GM21723 (cell line): ENCODE data around the gene MAMLD1.

Experiments
- ATAC-seq: cut with Tn5 transposase; IDR thresholded peaks from one replicate; pipeline ENCODE4 v1.9.1; 2021; ENCODE audit warnings: mild to moderate bottlenecking, moderate library complexity; ENCODE audit not compliant: unreplicated experiment

MAMLD1 gene

DNA sequence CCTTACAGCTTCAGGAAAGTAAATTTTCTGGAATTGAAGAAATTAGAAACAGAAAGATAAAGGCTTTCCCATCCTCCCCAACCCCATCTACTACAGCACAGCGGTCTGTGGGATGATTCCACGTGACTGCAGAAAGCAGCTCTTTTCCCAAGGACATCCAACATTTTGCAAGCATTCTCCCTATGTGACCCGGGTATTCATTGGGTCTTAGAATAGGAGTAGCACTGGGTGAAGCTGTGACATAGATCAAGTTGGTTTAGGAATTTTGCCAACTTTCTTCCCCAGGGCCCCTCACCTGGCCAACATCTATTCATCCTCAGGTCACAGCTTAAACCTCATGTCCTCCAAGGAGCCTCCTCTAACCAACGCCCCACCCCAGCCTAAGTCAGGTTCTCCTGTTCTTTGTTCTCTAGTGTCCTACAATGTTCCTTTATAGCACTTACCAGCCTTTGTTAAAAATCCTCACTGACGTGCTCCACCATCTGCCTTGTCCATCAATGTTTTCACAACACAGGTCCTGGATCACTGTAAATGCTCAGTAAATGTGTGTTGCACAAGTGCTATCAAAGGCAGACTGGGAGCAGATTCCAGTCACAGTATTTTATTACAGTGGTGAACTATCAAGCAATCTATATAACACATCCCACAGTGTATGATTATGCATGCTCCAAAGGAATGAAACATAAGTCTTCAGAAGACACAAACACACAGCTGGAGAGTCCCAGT lies 124.4 kb downstream of the MAMLD1 start:
- ATAC-seq = no peak

DNA sequence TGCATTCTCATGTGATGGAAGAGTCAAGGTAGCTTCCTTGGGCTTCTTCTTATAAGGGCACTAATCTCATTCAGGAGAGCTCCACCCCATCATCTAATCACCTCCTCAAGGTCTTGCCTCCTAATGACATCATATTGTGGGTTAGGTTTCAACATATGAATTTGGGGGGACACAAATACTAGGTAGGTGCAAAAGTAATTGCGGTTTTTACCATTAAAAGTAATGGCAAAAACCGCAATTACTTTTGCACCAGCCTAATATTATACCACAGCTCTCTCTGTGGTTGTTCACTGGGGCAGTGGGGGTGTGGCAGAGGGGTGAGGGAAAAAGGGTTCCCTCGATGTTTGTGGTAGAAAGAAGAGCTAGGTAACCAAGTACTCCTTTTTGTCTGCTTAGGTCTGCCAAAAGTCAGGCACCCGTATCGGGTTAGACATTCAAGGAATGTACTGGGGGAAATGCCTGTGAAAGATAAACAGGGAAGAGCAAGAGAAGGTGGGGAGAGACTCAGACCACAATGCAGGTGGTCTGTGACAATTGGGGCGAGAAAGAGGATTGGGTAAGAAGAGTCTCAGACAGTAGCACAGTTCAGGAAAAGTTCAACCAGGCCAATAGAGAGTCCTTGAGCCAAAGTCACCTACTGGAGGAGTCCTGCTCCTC lies 126.4 kb downstream of the MAMLD1 start:
- no peak for ATAC-seq

DNA sequence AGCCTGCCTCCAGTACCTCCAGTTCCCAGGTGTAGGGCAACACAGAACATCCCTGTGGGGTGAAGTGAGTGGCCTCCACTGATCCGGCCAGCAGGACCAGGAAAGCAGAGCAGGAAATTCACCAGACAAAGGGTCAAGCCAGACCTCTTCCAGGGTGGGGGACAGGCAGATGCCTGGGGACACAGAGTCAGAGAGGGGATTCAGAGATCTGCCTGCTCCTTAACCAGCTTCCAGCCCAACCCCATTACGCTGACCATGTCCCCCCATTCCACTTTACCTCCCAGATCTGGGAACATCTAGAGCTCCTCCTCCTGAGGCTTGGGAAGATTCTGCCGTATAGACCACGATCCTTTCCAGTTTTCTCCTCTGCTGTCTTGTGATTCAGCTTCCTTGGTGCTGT lies 132.4 kb downstream of the MAMLD1 start:
- no peak for ATAC-seq

DNA sequence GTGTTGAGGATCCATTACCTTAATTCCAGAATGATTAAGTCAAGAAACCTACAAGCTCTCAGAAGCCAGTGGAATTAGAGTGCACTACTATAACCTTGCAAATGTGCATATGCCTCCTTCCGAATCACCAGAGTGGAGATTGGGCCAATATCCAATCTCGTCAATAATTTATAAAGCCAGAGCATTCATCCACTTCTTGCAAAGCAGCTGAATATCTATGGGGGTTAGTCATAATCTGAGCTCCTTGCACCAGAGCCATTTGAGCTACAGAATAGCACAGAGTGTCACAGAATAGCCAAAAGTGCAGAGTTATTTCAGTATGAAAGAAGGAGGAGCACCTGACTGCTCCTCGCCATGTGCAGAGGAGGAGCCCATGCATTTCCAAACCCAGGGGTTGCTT lies 136.1 kb downstream of the MAMLD1 start:
- no peak for ATAC-seq

DNA sequence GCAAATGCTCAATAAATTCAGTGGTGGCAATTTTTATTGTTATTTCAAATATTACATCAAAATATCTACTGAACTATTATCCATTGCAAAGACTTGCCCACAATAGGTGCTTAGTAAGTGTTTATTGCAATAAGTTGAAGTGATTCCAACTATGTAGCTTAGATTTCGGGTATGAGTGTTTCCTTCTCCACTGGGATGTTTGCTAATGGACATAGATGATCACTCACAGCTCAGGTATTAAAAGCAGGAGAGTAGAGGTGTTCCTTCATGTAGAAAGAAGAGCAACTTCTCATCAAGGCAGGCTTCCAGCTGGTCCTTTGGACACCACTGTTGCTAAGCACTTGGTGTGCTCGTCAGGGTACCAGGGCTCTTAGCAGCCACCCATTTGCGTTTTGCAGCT lies 139.0 kb downstream of the MAMLD1 start:
- no peak for ATAC-seq

DNA sequence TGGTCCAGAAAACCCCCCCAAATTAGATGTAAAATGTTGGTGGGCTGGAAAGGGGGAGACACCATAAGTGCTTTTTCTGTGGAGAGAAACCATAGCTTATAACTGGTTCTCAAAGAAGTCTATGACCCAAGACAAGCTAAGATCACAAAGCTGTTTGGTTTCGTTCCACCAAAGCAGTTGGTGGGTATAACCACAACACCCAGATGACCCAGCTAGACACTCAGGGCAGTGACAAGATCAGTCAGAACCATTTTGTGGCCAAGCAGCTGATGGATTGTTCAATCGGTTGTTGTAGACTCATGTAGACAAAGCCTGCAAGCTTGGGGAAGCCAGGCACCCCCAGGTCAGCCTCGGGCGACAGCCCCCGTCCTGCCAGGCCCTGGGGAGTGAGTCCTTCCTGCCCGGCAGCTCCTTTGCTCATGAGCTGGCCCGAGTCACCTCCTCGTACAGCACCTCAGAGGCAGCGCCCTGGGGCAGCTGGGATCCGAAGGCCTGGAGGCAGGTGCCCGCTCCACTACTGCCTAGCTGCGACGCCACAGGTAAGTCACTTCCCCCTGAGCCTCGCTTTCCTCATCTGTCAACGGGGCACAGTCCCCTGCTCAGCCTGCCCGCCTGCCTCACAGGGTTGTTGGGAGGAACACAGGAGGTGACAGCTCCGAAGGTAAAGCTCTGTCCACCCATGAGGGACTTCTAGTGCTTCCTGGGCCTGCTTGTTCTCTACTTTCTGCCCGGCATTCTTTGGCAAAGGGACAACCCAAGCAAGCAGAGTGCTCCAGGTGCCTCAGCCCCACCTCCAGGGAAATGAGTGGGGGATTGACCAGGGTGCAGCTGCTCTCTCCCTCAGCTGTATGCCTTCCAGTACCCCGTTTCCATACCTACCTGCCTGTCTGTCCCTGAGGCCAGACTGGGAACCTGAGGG lies 140.1 kb downstream of the MAMLD1 start:
- ATAC-seq = no peak

DNA sequence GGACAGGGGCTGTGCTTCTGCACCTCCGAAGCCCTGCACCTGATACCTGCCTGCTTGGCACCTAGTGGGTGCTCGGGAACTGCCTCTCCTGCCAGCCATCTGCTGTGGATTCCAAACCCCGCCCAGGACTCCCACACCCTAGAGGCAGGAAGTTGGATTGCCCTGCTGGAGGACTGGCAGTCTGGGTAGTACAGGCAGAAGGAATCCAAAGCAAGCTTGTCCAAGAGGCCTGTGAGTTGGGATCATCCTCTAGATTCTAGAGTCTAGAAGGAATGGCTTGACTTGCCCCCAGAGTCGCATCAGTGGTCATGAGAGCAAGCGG lies 140.7 kb downstream of the MAMLD1 start:
- ATAC-seq = no peak

DNA sequence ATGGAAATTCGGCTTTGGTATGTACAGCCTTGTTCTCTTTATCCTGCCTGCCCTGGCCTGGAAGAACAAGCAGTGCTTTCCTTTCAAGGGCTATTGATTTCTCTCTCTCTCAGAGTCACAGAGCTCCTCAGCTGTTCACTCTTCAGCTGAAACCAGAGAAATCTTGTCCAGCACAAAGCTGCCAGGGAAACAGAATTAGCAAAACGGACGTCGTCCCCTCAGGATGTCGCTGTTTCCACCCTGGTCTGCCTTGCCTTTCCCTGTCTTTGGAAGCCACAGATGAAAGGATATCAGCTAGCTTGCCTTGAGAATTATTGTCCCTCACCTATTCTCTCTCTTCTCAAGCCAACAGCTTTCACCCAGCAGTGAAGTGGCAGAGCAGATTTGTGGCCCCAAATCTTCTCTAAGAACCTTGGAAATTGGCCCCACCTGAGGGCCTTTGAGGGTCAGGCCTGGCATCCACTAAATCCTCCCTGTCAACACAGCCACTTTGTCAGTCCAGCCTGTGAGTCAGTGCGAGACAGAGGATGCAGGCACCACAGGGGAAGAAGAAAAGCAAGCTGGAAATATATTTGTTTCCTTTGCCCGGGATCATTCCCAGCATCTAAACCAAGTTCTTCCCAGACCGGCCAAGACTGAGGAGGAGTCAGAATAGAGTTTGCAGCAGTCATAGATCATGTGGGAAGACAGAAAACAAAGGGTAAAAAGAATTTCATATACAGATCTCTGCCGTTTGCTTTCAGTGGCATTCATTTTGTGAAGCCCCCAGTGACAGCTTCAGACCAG lies 141.5 kb downstream of the MAMLD1 start:
- no peak for ATAC-seq

DNA sequence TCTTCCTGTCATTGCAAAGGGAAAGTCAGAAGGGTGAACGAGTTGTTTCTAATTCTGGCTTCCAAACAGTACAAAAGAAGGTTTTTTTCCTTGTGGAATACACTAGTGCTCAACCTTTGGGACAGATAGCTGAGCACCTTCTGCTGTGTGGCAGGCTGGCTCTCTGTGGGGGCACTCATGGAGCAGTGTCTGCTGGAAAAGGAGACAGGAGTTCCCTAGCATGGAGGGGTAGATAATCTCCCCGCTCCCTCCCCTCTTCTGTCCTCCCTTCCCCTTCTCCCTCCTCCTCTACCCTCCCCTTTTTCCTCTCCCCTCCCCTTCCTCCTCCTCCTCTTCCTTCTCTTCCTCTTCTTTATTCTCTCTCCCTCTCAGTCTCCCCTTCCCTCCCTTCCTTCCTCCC lies 142.9 kb downstream of the MAMLD1 start:
- no peak for ATAC-seq

DNA sequence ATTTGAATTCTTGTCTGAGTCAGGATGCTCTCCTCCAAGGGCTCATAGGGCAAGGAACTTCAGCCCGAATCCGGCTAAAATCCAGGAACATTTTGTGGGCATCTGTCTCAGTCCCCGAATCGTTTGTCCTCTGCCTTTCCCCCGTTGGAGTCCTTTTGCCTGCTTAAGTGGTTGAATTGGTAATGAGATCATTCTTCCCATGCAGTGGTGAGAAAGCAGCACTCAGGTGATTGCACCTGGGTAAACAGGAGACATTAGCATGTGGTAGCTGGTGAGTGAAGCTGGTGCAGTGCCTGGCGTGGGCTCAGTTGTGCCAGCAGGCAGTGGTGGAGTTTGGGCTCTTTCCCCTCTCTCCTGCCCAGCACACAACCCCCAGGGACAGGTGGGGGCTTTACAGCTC lies 143.4 kb downstream of the MAMLD1 start:
- no peak for ATAC-seq

DNA sequence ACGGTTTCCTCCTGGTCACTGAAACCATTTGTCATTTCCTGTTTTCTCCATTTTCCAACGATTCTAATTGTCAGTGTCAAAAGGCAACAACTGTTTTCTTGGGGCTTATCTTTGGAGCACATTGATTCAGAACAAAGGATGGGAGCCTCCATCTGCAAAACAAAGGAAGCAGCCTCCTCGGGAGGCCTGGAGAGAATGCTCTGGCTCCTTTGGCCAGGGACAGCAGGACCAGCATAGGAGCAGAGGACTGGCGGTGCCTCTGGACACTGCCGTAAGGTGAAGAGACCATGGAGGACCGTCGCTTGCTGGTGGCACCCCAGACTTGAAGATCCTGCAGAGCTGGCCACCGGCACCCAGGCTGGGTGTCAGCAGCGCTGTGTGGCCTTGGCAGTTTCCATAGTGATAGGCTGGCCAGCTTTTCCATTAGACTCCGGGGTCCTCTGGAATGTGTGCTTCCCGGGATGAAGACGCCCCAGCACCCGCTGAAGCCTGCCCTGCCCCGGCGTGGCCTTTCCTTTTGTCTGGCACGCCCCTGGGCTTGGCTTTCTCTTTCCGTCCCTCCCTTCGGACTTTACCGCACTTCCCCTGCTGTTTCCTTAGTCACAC lies 144.2 kb downstream of the MAMLD1 start:
- ATAC-seq = no peak

DNA sequence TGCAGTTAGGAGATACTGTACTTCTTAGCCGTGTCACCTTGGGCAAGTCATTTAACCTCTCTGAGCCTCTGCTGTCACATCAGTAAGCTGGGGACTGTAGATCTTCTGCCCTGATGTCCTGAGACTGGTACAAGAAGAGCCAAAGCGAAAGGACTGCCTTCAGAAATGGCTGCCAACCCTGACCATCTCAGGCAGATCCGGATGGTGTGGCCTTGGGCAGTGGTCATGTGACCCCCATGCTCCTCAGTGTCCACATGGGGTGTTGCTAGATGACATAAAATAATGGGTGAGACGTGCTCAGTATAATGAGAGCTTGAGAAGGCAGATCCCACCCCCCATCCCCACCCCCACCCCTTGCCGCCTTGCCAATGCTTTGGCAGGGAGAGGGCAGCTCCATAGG lies 144.9 kb downstream of the MAMLD1 start:
- no peak for ATAC-seq

DNA sequence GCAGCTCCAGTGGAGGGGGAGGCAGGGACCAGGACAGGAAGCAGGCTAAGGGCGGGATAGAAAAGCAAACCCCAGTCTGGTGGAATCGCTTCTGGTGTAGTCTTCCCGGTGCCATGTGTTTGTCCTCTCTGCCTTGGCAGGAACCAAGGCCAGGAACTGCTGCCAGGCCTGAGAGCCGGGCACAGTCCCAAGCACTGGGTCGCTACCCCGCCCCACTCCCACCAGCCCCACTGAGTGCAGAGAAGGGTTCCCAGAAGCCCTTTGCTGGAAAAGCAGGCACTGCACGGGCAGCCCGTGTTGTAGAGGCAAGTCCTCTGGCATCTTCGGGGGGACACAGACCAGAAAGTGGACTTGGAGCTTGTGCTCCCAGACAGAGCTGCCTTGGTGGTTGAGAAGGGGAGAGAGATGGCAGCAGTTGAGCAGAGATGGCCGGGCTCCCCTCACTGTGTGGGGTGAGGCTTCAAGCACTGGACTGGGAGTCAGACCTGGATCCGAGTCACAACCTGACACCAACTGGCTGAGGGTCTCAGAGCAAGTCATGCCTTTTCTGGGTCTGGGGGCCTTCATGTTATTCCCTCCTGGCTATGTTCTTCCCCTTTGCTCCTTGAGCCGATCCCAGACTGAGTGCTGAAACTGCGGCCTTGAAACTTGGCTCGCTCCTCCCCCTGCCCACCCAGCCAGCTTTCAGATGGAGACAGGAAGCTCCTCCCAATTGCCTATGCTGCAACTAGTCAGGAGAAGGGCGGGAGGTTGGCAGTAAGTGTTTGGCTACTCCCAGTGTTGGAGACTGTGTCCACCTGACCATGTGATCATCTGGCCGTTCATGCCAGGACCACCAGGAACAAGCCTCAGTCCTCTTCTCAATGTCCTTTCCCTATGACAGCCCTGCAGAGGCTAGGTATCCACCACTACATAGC lies 145.6 kb downstream of the MAMLD1 start:
- no peak for ATAC-seq

DNA sequence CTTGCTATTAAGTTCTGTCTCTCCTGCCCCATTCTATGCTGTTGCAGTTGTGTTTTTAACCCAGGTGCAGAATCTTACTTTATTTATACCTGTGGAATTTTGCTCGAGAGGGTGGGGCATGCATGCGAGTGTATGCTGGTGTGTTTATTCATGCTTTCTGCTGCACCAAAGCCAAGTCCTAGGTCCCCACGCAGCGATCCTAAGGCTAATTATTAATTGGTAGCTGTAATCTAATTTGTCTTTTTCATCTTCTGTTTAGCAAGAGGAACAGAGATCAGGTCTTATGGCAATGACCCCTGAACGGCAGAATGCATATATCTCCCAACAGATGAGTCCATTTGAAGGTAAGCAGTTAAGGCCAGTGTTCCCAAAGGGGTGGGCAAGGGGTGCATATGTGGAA lies 146.6 kb downstream of the MAMLD1 start:
- no peak for ATAC-seq

DNA sequence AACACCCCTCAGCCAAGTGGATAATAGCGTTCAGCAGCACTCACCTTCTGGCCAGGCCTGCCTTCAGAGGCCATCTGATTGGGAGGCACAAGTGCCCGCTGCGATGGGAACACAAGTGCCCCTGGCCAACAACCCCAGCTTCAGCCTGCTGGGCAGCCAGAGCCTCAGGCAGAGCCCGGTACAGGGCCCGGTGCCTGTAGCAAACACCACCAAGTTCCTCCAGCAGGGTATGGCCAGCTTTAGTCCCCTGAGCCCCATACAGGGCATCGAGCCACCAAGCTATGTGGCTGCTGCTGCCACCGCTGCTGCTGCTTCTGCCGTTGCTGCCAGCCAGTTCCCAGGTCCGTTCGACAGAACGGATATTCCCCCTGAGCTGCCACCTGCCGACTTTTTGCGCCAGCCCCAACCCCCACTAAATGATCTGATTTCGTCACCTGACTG lies 149.4 kb downstream of the MAMLD1 start:
- no peak for ATAC-seq

DNA sequence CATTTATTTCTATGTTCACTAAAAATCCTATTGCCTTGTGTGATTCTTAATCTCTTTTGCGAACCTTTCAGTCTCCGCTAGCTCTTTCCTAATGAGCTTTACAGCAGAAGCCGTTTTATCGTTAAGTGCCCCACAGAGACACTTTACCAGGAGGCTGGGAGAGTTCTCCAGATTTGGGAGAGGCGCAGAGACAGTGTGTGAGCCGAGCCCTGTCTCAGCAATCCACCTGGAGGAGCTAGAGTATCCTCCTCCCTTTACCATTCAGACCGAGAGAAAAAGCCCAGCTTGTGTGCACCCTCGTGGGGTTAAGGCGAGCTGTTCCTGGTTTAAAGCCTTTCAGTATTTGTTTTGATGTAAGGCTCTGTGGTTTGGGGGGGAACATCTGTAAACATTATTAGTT lies 150.4 kb downstream of the MAMLD1 start:
- ATAC-seq = no peak

DNA sequence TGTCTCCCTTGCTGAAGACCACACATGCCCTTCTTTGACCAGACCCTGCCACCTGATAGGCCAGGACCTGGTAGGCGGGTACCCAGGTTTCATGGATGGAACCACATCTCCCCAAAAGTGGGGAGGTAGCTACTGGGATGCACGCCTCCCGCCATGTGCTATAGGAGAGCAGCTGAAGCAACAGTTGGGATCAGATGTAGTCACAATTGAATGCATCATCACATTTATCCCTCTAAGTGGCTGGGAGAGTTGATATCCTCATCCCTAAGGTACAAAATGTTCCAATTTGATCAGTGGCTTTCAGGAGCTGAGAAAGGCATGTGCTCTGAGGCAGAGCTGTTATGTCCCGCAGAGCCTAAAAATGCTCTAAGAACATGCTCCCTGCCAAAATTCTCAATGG lies 151.3 kb downstream of the MAMLD1 start:
- no peak for ATAC-seq

DNA sequence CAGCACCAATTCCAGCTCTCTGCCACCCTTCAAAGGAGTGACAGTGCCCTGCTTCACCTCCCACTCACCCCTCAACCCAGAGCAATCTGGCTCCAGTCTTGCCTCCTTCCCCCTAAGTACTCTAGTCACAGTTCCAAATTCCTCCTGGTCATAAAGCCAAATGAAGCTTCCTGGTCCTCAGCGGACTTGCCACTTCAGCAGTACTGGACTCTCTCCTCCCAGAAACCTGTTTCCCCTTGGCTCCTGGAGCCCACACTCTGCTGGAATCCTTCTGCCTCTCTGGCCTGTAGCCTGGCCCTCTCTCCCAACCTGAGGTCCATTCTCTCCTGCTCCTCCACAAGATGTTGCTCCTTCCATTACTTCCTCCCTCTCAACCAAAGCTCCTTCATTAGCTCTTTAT lies 152.7 kb downstream of the MAMLD1 start:
- no peak for ATAC-seq

DNA sequence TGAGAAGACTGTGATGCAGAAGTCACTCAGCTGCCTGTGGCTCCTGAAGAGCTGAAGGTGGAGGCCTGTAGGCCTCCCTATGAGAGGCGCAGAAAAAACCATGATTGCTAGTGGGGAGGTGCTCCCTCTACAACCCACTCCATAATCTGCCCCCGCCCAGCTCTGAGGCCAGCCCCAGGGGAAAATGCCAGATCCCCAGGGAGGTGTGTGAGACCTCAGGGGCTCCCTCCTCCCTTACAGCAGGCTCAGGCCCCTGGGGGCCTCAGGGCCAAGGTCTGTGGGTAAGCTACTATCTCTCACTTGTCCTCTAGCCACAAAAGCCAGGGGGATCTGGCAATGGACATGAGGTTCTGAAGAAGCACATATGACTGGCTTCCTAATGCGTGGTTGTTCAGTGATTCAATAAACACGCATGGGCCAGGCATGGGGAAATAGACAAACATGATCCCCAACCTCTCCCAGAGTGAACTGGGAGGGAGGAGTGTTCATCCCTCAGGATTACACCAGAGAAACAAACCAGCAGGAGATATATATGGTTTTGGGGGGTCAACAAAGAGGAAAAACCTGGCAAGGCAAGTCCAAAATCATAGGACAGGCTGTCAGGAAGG lies 154.3 kb downstream of the MAMLD1 start:
- no peak for ATAC-seq
